Psoas muscle (tissue), 8 donors: ENCODE data around the gene DTNBP1. TPM values are rescaled to one million over a fixed set of nuclear protein-coding genes. Genes with fewer than 3 reads are reported as not detected.

ENCODE experiments used
- ATAC-seq, 4 donors: fragments of 200-7000 bp; cut with Tn5 transposase; one replicate each; pipeline ENCODE4 v1.9.1; 2020; ENCODE audit warnings: moderate library complexity in 3 of 4, mild to moderate bottlenecking in 2 of 4
- DNase-seq, 2 donors: peaks; one replicate each; pipeline ENCODE4 v3.0.0-alpha.2; 2020
- H3K27ac ChIP-seq: fragments of 200-600 bp; one replicate; pipeline ENCODE4 v1.8.0; 2022
- H3K27me3 ChIP-seq, 3 donors: fragments of 200-600 bp in 1 of 3; one replicate each; pipeline versions ENCODE4 v1.6.1 to v1.8.0; 2013 to 2022; ENCODE audit warnings: low read length in 2 of 3, mild to moderate bottlenecking in 2 of 3, moderate library complexity in 1 of 3; ENCODE audit not compliant: insufficient read depth in 3 of 3
- H3K36me3 ChIP-seq, 2 donors: fragments of 200-600 bp in 1 of 2; one replicate each; pipeline versions ENCODE4 v1.6.1 to v1.8.0; 2013 to 2022; ENCODE audit warnings: low read depth in 1 of 2, mild to moderate bottlenecking in 1 of 2, moderate library complexity in 1 of 2; ENCODE audit not compliant: insufficient read depth in 1 of 2
- H3K4me1 ChIP-seq: fragments of 200-600 bp; one replicate; pipeline ENCODE4 v1.8.0; 2022
- H3K4me3 ChIP-seq: fragments of 200-600 bp; one replicate; pipeline ENCODE4 v1.8.0; 2022; ENCODE audit warnings: mild to moderate bottlenecking
- H3K9me3 ChIP-seq: fragments of 200-600 bp; one replicate; pipeline ENCODE4 v1.8.0; 2022
- WGBS, 3 donors: extraction: QIAGEN DNeasy Blood & Tissue Kit; methylation state at CpG; one replicate each; pipeline versions ENCODE4 v1.1.6 to v1.1.7; 2013; 5-methylcytosine and 5-hydroxymethylcytosine counted together
- intact Hi-C, 2 donors: fragments of 100-400 bp; cut with DNase I; formaldehyde crosslinking; loops; one replicate each; pipeline versions ENCODE4 v1.11.0 to v1.14.2; 2022
- polyA plus RNA-seq, 3 donors: library from polyadenylated mRNA; stranded (reverse); fragments of 200-250 nt; gene quantifications; one replicate each; pipeline ENCODE4 v1.2.3, GENCODE V29; 2013
- total RNA-seq, 4 donors: library from RNA; stranded (reverse); fragmentation: NEBNext Ultra II Directional in 2 of 4; extraction: Animal tissue kit (Norgen Biotek cat#: 25700) in 2 of 4; gene quantifications; one replicate each; pipeline versions ENCODE4 v1.2.1 to v1.2.4, GENCODE V29; 2021 to 2023
- TF ChIP-seq, protein P1 (sequence below): fragments of 200-600 bp; IDR thresholded peaks from one replicate; pipeline ENCODE4 v1.8.0; 2022; ENCODE audit warnings: antibody characterized with exemption
- donor health status: healthy with polysubstance abuse.
- donor health status: DM: no; HTN: no; CAD: no; lungs with moderate emphysema.
- donor health status: Bipolar disorder and iron deficiency.
- donor health status: healthy.
- donor health status: DM: yes; HTN: yes; CAD: no.
- donor health status: DM: no; HTN: no; CAD: no.
- donor health status: DM: no; HTN: no; CAD: no.
- donor health status: DM: yes; HTN: yes; CAD: no.

DTNBP1 gene
- total and polyA plus RNA-seq, 7 donors, result 8.0 to 22.0 (median 15.0) TPM

DNA sequence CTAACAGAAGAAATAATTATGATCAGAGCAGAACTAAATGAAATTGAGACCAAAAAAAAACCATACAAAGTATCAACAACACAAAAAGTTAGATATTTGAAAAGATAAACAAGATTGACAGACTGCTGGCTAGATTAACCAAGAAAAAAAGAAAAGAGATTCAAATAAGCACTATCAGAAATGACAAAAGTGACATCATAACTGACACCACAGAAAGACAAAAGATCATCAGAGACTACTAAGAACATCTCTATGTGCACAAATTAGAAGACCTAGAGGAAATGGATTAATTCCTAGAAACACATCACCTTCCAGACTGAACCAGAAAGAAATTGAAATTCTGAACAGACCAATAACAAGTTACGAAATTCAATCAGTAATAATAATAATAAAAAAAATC, 17.9 kb downstream of the DTNBP1 start:
- no peak overlapping the region for H3K27ac ChIP-seq
- TF ChIP-seq, protein P1, sequence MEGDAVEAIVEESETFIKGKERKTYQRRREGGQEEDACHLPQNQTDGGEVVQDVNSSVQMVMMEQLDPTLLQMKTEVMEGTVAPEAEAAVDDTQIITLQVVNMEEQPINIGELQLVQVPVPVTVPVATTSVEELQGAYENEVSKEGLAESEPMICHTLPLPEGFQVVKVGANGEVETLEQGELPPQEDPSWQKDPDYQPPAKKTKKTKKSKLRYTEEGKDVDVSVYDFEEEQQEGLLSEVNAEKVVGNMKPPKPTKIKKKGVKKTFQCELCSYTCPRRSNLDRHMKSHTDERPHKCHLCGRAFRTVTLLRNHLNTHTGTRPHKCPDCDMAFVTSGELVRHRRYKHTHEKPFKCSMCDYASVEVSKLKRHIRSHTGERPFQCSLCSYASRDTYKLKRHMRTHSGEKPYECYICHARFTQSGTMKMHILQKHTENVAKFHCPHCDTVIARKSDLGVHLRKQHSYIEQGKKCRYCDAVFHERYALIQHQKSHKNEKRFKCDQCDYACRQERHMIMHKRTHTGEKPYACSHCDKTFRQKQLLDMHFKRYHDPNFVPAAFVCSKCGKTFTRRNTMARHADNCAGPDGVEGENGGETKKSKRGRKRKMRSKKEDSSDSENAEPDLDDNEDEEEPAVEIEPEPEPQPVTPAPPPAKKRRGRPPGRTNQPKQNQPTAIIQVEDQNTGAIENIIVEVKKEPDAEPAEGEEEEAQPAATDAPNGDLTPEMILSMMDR, result no peak
- H3K4me1 ChIP-seq, result no peaks in the 10 kb centered on the region
- H3K27me3 ChIP-seq, result no peaks in the 10 kb centered on the region
- no peak overlapping the region for H3K4me3 ChIP-seq
- intact Hi-C loops, result no loop called here
- peaks cover 0 to 11% of the 10 kb centered on the region in 2 donors for H3K36me3 ChIP-seq
- H3K9me3 ChIP-seq, result peaks cover 12% of the 10 kb centered on the region
- ATAC-seq (no peak), DNase-seq (no peak)
- 95 to 100% (median 100%) methylated on average over 1 of the region's 1 CpG for WGBS, 3 donors

DNA sequence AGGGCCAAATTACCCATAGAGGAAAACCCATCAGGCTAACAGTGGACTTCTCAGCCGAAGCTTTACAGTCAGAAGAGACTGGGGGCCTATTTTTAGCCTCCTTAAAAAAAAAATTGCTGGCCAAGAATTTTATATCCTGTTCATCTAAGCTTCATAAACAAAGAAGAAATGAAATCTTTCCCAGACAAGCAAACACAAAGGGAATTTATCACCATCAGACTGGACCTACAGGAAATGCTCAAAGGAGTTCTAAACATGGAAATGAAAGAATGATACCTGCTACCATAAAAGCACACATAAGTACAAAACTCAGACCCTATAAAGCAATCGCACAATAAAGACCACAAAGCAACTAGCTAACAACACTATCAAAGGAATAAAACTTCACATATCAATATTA, 19.3 kb downstream of the DTNBP1 start:
- Histone ChIP-seq H3K4me1 (no peaks in the 10 kb centered on the region), H3K9me3 (peaks cover 14% of the 10 kb centered on the region), H3K27me3 (no peaks in the 10 kb centered on the region), H3K36me3 (no peaks in the 10 kb centered on the region), H3K4me3 (no peak overlapping the region), H3K27ac (no peak overlapping the region)
- TF ChIP-seq, protein P1, result no peak
- ATAC-seq, result no peak
- intact Hi-C loops, result no loop called here
- 87 to 96% (median 90%) methylated on average over 2 of the region's 2 CpGs for WGBS, 3 donors
- DNase-seq, result no peak

DNA sequence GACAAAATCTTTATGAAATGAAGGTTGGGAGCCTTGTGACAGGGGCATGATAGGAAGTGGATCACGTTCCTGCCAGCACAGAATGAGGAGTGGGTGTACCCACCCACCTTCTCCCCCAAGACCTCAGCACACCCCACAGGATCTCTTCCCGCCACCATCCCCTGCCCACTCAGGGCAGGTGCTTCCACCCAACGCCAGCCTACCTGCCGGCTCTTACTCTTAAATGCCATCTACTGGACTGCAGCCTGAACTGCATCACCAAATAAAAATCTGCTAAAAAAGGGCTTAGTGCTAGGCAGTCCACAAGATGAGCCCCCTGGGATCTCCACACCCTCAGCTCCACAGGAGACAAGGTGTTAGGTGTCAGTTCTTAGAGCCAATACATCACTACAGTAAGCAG, 20.6 kb downstream of the DTNBP1 start:
- Histone ChIP-seq H3K4me1 (no peaks in the 10 kb centered on the region), H3K4me3 (no peak overlapping the region), H3K36me3 (no peaks in the 10 kb centered on the region), H3K27ac (no peak overlapping the region), H3K9me3 (peaks cover 16% of the 10 kb centered on the region), H3K27me3 (no peaks in the 10 kb centered on the region)
- WGBS, 3 donors, result 75 to 87% (median 83%) methylated on average over 4 of the region's 4 CpGs
- TF ChIP-seq, protein P1, result no peak
- DNase-seq (no peak), ATAC-seq (no peak)
- intact Hi-C loops, result no loop called here

DNA sequence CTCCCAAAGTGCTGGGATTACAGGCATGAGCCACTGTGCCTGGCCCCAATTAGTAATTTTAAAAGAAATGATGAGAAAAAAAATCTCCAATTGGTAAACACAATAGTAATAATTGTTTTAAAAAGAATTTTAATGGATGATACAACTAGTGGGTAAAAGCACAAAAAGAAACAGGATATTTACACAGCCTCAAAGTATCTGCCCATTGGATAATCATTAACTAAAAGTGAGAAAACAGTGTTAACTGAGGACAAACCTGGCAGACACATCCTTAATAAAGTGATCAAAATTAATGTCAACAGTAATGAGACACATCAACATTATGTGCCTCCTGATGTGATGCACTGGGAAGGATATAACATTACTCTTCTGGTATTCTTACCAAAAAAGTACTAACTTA, 24.5 kb downstream of the DTNBP1 start:
- no peak overlapping the region for H3K4me3 ChIP-seq
- peaks cover 5% of the 10 kb centered on the region for H3K9me3 ChIP-seq
- TF ChIP-seq, protein P1, result no peak
- no peak overlapping the region for H3K27ac ChIP-seq
- H3K4me1 ChIP-seq, result no peaks in the 10 kb centered on the region
- no peaks in the 10 kb centered on the region for H3K27me3 ChIP-seq
- DNase-seq (no peak), ATAC-seq (no peak)
- intact Hi-C loops, result no loop called here
- no peaks in the 10 kb centered on the region for H3K36me3 ChIP-seq

- WGBS, 3 donors, result 78 to 89% (median 86%) methylated on average over 2 of the region's 2 CpGs
- Histone ChIP-seq H3K4me3 (no peak overlapping the region), H3K4me1 (no peaks in the 10 kb centered on the region), H3K9me3 (no peaks in the 10 kb centered on the region), H3K36me3 (peaks cover 0 to 5% of the 10 kb centered on the region in 2 donors), H3K27me3 (no peaks in the 10 kb centered on the region), H3K27ac (no peak overlapping the region)
- ATAC-seq, result no peak
- DNase-seq, result no peak
- intact Hi-C loops, result no loop called here
- TF ChIP-seq, protein P1, result no peak
These were observed 31.4 kb downstream of the DTNBP1 start for GRCh38 chr6:15631432-15631831.
